Dedifferentiated amniotic fluid mesenchymal stem cell (primary cell): Measurements from ENCODE around the gene RAPGEF2.
"Not testable (repeated sequence)": the region's sequence is repeated elsewhere in the genome, so short reads cannot be mapped to it uniquely, and the experiment has no call there.

Experiments used
- DNase-seq: peaks from one replicate; pipeline ENCODE4 v3.0.0-alpha.2; 2016; ENCODE audit errors: extremely low spot score

The RAPGEF2 gene, protein sequence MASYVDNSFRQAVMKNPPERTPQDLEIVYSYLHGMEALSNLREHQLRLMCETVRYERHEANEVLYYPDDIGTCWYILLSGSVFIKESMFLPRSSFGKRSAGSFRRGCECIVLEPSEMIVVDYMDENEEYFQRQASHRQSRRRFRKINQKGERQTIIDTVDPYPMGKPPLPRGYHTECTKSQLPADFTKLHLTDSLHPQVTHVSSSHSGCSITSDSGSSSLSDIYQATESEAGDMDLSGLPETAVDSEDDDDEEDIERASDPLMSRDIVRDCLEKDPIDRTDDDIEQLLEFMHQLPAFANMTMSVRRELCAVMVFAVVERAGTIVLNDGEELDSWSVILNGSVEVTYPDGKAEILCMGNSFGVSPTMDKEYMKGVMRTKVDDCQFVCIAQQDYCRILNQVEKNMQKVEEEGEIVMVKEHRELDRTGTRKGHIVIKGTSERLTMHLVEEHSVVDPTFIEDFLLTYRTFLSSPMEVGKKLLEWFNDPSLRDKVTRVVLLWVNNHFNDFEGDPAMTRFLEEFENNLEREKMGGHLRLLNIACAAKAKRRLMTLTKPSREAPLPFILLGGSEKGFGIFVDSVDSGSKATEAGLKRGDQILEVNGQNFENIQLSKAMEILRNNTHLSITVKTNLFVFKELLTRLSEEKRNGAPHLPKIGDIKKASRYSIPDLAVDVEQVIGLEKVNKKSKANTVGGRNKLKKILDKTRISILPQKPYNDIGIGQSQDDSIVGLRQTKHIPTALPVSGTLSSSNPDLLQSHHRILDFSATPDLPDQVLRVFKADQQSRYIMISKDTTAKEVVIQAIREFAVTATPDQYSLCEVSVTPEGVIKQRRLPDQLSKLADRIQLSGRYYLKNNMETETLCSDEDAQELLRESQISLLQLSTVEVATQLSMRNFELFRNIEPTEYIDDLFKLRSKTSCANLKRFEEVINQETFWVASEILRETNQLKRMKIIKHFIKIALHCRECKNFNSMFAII (N-terminal part only)

DNA sequence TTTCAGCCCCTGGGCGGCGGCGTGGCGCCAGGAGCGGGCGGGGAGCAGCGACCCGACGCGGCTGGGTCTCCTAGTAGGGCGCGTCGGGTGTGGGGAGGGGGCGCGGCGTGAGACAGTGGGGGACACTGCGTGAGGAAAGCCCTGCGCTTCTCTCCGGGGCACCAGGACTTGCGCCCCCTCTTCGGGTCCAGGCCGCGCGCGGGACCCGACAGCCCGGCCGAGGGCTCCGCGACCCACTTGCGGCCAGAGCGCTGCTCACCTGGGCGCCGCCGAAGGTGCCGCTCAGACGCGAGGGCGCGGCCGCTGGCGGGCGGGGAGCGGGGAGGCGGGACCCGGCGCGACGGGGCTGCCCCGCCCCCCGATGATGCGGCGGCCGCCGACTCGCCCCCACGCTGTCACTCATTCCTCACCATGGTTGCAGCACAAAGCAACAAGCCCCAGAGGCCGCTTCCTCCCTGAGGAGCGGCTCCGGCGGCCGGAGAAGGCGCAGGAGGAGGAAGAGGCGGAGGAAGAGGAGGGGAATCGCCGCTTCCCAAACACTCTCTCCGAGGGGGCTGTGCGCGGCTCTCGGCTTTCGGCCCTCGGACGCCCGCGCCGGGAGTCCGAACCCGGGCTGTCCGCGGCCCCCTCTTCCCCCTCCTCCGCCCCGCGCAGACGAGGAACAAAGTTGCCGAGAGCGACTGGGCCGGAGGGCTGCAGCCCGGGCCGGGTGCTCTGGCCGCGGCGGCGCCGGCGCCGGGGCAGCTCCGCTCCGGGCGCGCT is at the start of gene RAPGEF2:
TSS of gene RAPGEF2 (plus strand) at position 458 of the 762 bp plus-strand sequence. CDS start 1,084 bp downstream, outside the sequence.
- DNase-seq: peak; percentile 88

DNA sequence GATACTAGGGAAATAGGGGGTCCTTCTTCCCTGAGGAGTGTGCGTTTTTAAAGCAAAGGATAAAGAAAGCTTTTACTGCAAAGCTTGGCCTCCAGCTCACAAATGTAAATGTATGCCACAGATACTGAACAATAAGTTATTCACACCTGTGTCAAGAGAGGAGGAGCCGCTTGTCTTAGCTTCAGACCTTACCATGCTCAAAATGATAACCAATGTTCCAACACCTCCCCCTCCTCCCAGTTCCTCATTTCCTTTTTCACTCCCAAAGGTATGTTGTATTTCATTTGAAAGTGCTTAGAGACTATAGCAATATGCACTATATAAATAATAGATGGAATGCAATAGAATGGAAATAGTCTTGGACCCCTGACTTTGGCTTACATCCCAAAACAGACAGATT is 47.0 kb upstream of the RAPGEF2 start:
- no peak for DNase-seq

DNA sequence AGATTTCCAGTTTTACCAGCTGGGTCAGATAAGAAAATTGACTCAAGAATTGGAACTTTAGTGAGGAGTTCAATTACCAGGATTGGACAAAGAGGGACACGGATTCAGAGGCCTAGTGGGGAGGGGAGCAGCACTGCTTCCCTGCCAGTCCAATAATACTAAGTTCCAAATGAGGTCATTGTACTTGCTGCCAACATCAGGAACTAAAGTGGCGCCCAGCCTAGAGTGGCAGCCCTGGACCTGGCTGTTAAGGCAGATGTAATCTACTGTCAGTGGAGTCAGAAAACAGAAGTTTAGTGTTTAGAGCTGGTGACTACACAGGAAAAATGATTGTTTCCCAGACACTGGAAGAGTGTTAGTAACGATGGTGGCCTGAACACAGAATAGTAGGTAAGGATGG is 42.7 kb upstream of the RAPGEF2 start:
- DNase-seq: no peak

DNA sequence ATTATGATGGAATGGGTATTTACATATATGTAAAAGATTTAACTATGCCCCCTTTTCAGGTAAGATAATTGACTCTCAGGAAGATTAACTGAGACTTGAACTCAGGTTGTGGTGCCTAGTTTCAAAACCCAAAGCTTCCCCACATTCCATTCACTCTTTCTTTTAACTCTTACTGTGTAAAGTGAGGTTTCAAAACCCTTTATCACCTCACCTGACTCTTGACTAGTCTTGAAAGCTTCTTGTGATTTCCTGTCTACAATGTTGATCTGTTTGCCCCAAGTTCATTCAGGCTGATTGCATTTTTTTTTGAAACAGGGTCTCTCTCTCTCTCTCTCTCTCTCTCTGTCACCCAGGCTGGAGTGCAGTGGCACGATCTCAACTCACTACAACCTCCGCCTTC is 40.5 kb upstream of the RAPGEF2 start:
- DNase-seq: no peak

DNA sequence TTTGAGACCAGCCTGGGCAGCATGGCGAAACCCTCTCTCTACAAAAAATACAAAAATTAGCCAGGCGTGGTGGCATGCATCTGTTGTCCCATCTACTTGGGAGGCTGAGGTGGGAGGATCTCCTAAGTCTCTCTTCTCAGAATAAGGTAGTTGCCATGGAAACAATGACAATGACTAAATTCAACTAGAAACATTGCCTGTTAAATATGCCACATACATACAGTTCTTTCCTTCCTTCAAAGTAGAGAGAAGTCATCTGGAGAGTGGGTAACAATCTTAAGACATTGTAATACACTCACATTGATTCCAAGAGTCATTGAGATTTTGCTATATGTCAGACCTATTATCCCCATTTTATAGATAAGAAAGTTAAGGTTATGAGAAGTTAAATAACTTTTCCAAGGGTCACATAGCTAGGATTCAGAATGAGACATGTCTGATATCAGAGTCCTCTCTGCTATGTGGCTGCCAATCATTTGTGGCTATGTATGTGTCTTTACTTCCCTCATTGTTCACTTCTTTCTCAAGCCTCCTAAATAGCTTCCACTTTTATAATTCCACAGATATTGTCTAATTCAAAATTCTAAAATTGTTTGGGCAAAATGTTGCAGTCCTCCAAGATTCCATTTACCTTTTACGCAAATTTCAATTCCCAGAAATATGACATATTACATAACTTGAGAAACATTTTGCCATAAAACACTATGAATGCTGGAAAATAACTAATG is 37.2 kb upstream of the RAPGEF2 start:
- no peak for DNase-seq

DNA sequence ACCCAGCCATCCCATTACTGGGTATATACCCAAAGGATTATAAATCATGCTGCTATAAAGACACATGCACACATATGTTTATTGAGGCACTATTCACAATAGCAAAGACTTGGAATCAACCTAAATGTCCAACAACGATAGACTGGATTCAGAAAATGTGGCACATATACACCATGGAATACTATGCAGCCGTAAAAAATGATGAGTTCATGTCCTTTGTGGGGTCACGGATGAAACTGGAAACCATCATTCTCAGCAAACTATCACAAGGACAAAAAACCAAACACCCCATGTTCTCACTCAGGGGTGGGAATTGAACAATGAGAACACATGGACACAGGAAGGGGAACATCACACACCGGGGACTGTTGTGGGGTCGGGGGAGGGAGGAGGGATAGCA is 34.7 kb upstream of the RAPGEF2 start:
- DNase-seq: not testable (repeated sequence)

DNA sequence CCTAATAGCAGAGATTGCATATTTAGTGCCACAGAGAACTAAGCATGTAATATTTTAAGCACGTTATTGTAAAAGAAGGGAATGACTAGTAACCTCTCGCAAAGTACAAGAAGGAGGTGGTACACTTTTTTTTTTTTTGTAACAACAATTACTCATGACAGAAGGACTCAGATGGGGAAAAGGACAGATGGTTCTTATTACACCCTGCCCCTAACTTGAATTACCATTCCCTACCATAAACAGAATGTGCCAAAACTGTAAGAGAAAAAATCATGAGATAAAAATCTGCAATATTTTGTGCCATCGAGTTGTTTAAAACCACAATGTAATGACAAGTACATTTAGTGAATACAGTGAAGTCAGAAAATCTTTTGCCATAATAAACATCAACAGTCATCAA is 33.0 kb upstream of the RAPGEF2 start:
- peak; percentile 58 for DNase-seq

DNA sequence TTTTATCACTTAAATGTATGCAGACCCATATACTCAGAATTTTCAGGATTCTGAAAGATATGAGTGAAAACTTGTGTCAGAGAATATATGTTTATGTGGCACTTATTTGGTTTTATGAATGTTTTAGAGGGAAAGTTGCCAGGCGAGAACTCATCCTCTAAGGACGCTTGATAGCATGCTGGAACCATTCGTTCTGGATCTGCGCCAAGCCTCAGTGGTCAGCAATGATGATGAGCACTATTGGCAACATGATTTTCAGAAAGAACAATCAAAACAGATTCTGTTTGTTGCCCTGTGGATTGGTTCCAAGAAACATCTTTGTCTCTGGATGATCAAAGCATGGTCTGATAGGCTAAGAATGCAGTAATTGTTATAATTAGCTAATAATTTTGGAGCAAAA is 32.1 kb upstream of the RAPGEF2 start:
- DNase-seq: no peak

DNA sequence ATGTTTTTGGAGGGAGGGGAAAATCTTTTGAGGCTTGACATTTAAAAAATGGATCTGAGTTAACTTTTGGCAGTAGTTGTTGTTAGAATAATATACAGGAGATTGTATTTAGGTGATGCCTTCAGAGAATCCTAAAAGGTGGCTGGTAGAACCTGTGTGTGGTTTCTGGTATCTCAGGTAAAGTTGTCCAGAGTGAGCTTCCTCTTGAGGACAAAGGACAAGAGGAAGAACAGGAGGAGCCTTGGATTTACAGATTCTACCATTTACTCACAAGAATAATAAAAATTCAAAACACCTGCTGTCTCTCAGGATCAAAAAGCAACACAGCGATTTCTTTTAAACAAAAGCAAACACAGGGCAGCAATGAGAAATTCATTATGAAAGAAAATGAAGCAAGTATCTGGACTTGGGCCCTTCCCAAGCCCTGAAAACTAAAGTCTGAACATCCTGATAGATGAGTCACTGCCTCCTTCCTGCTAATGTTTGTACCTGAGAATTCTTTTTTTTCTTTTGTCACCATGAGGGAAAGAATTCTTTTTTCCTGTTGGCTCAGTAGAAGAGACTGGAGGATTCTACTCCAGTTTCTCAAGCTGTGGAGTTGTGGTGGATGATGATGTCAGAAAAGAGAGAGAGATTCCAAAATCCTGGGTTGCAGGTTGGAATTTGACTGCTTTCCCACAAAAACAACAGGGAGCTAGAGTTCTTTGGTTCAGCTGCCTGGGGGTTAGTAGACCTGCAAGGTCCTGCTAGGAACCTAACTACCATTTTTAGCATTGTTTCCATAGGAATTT is 31.5 kb upstream of the RAPGEF2 start:
- DNase-seq: no peak

DNA sequence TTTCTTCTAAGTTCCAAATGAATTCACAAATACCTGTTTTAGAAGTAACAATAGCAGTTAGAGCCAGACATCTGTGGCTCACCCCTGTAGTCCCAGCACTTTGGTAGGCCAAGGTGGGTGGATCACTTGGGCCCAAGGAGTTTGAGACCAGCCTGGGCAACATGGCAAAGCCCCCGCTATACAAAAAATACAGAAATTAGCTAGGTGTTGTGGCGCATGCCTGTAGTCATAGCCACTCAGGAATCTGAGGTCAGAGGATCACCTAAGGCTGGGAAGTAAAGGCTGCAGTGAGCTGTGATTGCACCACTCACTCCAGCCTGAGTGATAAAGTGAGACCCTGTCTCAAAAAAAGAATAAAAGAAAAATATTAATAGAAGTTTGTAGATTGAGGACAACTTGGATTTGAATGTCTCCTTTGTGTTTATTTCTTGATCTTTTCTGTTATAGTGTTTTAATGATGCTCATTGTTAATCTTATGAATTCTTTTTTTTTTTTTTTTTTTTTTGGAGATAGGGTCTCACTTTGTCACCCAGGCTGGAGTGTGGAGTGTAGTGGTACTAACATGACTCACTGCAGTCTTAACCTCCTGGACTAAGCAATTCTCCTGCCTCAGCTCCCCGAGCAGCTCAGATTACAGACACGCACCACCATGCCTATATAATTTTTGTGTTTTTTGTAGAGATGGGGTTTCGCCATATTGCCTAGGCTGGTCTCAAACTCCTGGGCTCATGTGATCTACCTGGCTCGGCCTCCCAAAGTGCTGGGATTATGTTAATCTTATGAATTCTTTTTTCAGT is 30.7 kb upstream of the RAPGEF2 start:
- no peak for DNase-seq

DNA sequence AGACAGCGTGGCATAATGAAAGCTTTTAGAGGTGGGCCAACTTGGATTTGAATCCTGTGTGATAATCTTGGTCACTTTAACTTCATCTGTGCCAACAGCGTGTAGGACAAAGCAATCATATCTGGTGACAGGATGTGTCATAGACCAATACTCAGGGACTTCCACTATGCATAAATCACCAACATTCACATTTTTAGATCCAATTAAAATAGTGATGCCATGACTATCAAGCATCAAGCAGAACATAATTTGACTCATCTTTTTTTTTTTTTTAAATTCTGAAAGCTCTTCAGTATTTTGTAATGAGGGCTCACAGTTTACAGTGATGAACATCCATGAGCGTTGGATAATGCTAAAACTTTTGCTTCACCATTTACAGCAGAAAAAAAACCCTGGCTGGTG is 27.3 kb upstream of the RAPGEF2 start:
- no peak for DNase-seq

DNA sequence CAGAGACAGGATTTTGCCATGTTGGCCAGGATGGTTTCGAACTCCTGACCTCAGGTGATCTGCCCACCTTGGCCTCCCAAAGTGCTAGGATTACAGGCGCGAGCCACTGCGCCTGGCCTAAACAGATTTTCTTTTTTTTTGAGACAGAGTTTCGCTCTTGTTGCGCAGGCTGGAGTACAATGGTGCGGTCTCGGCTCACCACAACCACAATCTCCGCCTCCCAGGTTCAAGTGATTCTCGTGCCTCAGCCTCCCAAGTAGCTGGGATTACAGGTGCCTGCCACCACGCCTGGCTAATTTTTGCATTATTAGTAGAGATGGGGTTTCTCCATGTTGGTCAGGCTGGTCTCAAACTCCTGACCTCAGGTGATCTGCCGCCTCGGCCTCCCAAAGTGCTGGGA is 25.9 kb upstream of the RAPGEF2 start:
- DNase-seq: not testable (repeated sequence)

DNA sequence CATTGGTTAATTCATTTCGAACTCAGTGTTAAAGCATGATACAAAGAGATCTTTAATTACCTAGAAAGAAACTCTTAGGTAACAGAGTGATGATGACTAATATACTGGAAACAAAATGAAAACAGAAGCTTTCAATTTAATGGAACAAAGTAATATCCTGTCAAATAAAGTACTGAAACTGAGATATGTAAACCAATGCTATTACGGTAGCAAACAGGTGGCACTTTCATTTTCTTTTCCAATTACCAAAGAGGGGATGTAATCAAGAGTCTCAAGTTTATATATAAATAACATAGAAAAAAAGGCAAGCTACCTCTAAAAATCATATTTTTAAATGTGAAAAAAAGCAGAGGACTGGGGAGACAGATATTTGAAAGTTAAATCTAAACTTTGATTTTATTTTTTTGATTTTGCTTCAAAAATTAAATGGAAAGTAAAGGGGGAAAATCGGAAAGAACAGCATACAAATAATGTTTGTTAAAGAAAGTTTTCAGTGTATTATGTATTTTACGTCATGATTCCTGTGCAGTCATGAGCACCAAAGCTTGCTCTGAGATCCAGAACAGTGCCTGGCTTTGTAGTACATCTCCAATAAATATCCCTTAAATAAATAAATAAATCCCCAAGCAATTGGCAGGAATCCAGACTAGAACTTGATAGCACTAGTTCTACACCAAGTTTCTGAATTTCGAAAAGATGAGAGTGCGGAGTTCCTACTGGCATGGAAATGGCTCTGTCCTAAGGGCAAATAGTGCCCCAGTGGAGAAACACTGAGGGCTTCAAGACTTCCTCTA is 25.0 kb upstream of the RAPGEF2 start:
- no peak for DNase-seq

DNA sequence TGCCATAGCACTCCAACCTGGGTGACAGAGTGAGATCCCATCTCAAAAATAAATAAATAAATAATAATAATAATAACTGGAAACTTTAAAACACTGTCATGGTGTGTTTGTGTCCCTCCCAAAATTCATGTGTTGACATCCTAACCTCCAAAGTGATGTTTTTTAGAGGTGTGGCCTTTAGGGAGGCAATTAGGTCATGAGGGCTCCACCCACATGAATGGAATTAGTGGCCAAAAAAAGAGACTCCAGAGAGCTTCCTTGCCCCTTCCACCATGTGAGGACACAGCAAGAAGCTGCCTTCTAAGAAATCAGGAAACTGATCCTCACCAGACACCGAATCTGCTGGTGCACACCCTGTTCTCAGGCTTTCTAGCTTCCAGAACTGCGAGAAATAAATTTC is 23.8 kb upstream of the RAPGEF2 start:
- no peak for DNase-seq

DNA sequence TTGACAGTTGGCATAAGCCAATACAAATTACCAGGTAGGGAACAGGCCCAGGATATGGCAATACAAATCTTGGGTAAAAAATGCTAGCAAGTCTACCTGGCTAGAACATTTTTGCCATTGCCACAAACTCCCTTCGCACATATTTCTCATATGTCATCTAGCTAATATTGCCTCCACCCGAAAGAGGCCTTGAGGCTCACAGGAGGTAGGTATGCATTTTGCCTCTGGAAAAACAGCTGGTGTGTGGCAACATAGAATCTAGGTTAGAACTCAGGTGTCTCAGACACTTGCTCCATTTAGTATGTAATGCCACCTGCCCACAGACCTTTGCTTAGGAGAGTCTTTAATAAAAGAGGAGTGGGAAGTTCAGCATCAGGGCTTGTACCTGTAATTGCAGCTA is 16.3 kb upstream of the RAPGEF2 start:
- no peak for DNase-seq

DNA sequence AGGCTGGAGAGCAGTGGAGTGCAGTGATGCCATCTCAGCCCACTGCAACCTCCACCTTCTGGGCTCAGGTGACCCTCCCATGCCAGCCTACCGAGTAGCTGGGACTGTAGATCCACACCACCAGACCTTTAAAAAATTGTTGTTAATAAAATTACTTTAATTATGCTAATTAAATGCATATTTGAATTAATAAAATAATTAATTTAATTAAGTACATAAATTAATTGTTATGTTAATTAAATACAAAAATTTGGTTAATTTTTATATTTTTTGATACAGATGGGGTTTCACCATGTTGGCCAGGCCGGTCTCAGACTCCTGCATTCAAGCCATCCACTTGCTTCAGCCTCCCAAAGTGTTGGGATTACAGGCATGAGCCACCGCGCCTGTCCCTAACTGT is 12.6 kb upstream of the RAPGEF2 start:
- no peak for DNase-seq

DNA sequence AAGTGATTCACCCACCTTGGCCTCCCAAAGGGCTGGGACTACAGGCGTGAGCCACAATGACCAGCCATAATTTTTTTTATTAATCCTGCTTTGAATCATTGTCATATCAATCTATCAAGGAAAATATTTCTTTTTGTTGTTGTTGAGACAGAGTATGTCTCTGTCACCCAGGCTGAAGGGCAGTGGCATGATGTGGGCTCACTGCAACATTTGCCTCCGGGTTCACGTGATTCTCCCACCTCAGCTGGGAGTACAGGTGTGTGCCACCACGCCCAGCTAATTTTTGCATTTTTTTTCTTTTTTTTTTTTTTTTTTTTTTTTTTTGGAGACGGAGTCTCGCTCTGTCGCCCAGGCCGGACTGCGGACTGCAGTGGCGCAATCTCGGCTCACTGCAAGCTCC is 8.7 kb upstream of the RAPGEF2 start:
- DNase-seq: not testable (repeated sequence)

DNA sequence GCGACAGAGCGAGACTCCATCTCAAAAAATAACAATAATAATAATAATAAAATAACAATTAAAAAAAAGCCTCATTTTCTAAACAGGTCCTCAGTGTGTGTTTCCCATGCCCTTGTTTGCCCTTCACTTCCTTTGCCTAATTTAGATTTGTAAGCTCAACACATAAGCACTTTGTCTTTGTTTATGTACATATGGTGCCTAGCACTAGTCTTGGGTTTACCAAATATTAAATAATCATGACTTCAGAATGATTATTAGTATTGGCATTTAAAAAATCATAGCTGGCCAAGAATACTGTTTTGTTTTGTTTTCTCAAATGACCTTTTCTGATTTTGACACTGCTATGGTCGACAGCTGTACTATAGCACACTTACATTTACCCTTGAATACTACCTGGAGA is 6.4 kb upstream of the RAPGEF2 start:
- DNase-seq: no peak

DNA sequence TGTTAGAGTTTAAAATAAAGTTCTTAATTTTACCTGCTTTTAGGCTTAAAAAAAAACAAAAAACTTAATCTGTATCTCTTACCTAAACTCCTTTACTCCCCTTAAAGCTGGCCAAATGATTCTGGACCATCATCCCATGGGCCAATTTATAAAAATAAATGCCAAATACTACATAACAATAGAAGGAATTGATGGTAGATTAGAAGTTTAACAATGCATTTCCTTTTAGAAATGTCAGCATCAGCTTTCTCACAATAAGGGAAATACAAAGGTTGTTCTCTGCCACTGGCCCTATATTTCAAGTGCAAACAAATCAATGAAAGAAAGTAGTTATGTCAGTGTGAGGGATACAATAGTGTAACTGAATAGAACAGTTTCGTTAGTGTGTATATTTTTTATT is 5.7 kb upstream of the RAPGEF2 start:
- DNase-seq: no peak
